ENCODE data around the gene MAD1L1.

The MAD1L1 gene

GRCh38 chr7:1975179-1975578, 257.6 kb downstream of the MAD1L1 start:
- Histone ChIP-seq H4K20me1 (ENCODE audit: control insufficient read depth, insufficient read depth, low read depth, low read length) (no peaks in the 10 kb centered on the region), H3K9me3 (ENCODE audit: control insufficient read depth, insufficient read depth, low read length) (no peaks in the 10 kb centered on the region), H3F3A (ENCODE audit: control insufficient read depth, insufficient read depth) (no peaks in the 10 kb centered on the region), H3K9me2 (replicated peaks; ENCODE audit: control insufficient read depth, low read length) (no peaks in the 10 kb centered on the region), H3K36me3 (ENCODE audit: control insufficient read depth, low read length) (peaks cover 24% of the 10 kb centered on the region), H3K4me3 (ENCODE audit: low read length) (no peak overlapping the region), H3K79me2 (ENCODE audit: control insufficient read depth, low read length) (no peaks in the 10 kb centered on the region), H3K4me1 (ENCODE audit: control insufficient read depth, low read length) (peaks cover 10% of the 10 kb centered on the region), H3K27ac (ENCODE audit: low read depth, low read length) (no peak overlapping the region), H3K4me2 (ENCODE audit: low read length) (no peak overlapping the region), H3K27me3 (ENCODE audit: control insufficient read depth, low read length) (no peaks in the 10 kb centered on the region)
- TF ChIP-seq CTCF (IDR thresholded peaks at IDR 0.05; ENCODE audit: low read depth, low read length, poor library complexity, severe bottlenecking) (no peak), EZH2phosphoT487 (IDR thresholded peaks at IDR 0.05; ENCODE audit: borderline replicate concordance, low read length) (no peak)

- Histone ChIP-seq H3K27ac (ENCODE audit: low read depth, low read length) (no peak overlapping the region), H3K79me2 (ENCODE audit: control insufficient read depth, low read length) (no peaks in the 10 kb centered on the region), H3K4me2 (ENCODE audit: low read length) (no peak overlapping the region), H3K36me3 (ENCODE audit: control insufficient read depth, low read length) (peaks cover 24% of the 10 kb centered on the region), H3K4me3 (ENCODE audit: low read length) (no peak overlapping the region), H3F3A (ENCODE audit: control insufficient read depth, insufficient read depth) (peaks cover 6% of the 10 kb centered on the region), H3K9me2 (replicated peaks; ENCODE audit: control insufficient read depth, low read length) (no peaks in the 10 kb centered on the region), H4K20me1 (ENCODE audit: control insufficient read depth, insufficient read depth, low read depth, low read length) (no peaks in the 10 kb centered on the region), H3K9me3 (ENCODE audit: control insufficient read depth, insufficient read depth, low read length) (no peaks in the 10 kb centered on the region), H3K27me3 (ENCODE audit: control insufficient read depth, low read length) (no peaks in the 10 kb centered on the region), H3K4me1 (ENCODE audit: control insufficient read depth, low read length) (peaks cover 3% of the 10 kb centered on the region)
- no peak for TF ChIP-seq EZH2phosphoT487 (IDR thresholded peaks at IDR 0.05; ENCODE audit: borderline replicate concordance, low read length)
- no peak for TF ChIP-seq CTCF (IDR thresholded peaks at IDR 0.05; ENCODE audit: low read depth, low read length, poor library complexity, severe bottlenecking)
These were observed 258.2 kb downstream of the MAD1L1 start for GRCh38 chr7:1974290-1975101.

GRCh38 chr7:1973321-1974251, 259.2 kb downstream of the MAD1L1 start:
- H3K9me3 ChIP-seq (ENCODE audit: control insufficient read depth, insufficient read depth, low read length) = no peaks in the 10 kb centered on the region
- no peaks in the 10 kb centered on the region for H4K20me1 ChIP-seq (ENCODE audit: control insufficient read depth, insufficient read depth, low read depth, low read length)
- no peaks in the 10 kb centered on the region for H3K9me2 ChIP-seq (replicated peaks; ENCODE audit: control insufficient read depth, low read length)
- no peak overlapping the region for H3K4me2 ChIP-seq (ENCODE audit: low read length)
- H3K4me3 ChIP-seq (ENCODE audit: low read length) = no peak overlapping the region
- no peaks in the 10 kb centered on the region for H3K27me3 ChIP-seq (ENCODE audit: control insufficient read depth, low read length)
- no peak for TF ChIP-seq EZH2phosphoT487 (IDR thresholded peaks at IDR 0.05; ENCODE audit: borderline replicate concordance, low read length)
- no peaks in the 10 kb centered on the region for H3K4me1 ChIP-seq (ENCODE audit: control insufficient read depth, low read length)
- peaks cover 8% of the 10 kb centered on the region for H3F3A ChIP-seq (ENCODE audit: control insufficient read depth, insufficient read depth)
- peaks cover 16% of the 10 kb centered on the region for H3K36me3 ChIP-seq (ENCODE audit: control insufficient read depth, low read length)
- no peaks in the 10 kb centered on the region for H3K79me2 ChIP-seq (ENCODE audit: control insufficient read depth, low read length)
- H3K27ac ChIP-seq (ENCODE audit: low read depth, low read length) = no peak overlapping the region
